Stimulated activated CD4-positive, alpha-beta T cell treated with anti-CD3 and anti-CD28 coated beads, Interleukin-4, amount 100 ng/mL, for 1 hour (primary cell): ENCODE data around the gene MIP.
"Not testable (repeated sequence)": the region's sequence is repeated elsewhere in the genome, so short reads cannot be mapped to it uniquely, and the experiment has no call there.

Source experiments
- DNase-seq: peaks from one replicate; pipeline ENCODE4 v3.0.0-alpha.2; 2020

MIP gene

DNA sequence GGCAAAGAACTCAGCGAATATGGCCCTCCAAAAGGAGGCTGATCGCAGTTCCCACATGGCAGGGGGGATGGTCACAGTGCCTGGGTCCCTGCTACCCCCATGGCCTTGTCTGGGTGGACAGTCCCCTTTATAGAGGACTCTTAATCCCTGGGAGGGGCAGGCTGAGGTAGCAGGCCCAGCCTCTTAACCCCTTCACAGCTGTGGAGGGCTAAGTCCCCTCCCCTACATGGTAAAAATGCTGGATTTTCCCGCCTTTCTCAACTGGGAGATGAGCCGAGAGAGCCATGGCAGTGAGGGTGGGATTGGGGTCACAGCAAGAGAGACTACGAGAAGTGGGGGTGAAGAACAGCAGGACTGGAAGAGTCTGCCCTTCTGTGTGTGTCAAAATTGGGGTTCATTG is at the start of gene MIP:
Gene MIP, minus strand, starts transcription at position 101 of the 400 bp plus-strand sequence. Its CDS starts 44 bp downstream, at position 57.
- DNase-seq: no peak

DNA sequence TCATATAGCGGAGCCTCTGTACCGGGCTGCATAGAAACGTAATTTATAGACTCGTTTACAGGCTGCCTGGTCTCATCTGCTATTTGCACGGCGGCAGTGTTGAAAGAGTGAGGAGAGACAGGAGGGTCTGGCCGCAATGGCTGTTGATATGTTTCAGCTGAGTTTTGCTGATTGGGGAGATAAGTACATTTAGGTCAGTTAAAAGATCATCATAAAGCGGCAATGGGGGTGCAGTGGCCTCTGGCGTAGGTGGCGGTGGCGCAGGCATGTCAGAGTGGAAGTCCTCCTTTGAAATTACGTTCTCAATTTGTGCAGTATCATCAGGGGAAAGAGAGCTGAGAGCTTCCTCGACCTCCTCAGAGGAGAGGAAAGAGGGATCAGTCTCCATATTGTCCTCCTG is 45.4 kb upstream of the MIP start:
- DNase-seq: not testable (repeated sequence)

DNA sequence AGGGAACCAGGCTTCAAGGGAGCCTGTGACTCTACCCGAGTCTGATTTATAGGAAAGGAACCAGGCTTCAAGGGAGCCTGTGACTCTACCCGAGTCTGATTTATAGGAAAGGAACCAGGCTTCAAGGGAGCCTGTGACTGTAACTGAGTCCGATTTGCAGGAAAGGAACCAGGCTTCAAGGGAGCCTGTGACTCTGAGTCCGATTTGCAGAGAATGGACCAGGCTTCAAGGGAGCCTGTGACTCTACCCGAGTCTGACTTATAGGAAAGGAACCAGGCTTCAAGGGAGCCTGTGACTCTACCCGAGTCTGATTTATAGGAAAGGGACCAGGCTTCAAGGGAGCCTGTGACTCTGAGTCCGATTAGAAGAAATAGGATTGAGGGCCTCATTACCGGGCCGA is 45.0 kb upstream of the MIP start:
- not testable (repeated sequence) for DNase-seq

DNA sequence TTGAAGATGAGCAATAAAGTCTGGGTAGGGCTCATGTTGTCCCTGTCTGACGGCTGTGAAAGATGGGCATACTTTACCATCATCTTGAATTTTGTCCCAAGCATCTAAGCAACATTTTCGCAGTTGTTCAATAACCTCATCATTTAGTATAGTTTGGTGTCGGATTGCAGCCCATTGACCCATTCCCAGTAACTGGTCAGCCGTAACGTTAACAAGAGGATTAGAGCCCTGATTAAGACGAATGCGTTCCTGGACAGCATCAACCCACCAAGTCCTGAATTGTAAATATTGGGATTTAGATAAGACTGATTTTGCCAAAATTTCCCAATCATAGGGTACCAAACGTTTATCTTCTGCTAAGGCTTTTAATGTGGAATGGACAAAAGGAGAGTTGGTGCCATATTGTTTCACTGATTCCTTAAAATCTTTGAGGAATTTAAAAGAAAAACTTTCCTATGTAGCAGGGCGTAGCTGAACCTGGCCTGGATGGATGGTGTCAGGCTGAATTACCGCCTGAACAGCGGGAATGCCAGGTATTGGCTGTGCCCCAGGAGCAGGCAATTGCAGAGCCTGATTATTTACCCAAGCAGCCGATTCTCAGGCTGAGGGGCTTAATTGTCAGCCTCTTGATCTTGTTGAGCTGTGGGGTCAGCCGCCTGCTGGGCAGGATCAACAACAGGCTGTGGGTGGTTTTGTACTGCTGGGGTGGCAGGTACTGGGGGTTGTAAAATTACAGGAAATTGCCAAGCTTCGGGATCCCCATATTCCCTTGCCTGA is 43.9 kb upstream of the MIP start:
- DNase-seq: not testable (repeated sequence)

DNA sequence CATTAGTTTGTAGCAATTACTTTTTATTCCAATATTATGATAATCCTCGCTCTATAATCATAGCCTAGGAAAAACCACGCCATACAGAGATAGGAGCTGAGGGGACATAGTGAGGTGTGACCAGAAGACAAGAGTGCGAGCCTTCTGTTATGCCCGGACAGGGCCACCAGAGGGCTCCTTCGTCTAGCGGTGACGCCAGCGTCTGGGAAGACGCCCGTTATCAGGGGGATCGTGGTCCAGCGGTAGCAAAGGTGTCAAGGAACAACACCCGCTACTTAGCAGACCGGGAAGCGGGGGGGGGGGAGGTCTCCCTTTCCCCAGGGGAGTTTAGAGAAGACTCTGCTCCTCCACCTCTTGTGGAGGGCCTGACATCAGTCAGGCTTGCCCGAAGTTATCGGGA is 42.2 kb upstream of the MIP start:
- peak; percentile 68 for DNase-seq

DNA sequence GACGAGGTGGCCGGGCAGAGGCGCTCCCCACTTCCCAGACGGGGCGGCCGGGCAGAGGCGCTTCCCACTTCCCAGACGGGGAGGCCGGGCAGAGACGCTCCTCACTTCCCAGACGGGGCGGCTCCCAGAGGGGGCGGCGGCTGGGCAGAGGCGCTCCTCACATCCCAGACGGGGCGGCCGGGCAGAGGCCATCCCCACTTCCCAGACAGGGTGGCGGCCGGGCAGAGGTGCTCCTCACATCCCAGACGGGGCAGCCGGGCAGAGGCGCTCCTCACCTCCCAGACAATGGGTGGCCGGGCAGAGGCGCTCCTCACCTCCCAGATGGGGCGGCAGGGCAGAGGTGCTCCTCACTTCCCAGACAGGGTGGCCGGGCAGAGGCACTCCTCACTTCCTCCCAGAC is 40.0 kb upstream of the MIP start:
- DNase-seq: not testable (repeated sequence)

DNA sequence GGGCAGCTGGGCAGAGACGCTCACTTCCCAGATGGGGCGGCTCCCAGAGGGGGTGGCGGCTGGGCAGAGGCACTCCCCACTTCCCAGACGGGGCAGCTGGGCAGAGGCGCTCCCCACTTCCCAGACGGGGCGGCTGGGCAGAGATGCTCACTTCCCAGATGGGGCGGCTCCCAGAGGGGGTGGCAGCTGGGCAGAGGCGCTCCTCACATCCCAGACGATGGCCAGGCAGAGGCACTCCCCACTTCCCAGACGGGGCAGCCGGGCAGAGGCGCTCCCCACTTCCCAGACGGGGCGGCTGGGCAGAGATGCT is 39.6 kb upstream of the MIP start:
- DNase-seq: not testable (repeated sequence)

DNA sequence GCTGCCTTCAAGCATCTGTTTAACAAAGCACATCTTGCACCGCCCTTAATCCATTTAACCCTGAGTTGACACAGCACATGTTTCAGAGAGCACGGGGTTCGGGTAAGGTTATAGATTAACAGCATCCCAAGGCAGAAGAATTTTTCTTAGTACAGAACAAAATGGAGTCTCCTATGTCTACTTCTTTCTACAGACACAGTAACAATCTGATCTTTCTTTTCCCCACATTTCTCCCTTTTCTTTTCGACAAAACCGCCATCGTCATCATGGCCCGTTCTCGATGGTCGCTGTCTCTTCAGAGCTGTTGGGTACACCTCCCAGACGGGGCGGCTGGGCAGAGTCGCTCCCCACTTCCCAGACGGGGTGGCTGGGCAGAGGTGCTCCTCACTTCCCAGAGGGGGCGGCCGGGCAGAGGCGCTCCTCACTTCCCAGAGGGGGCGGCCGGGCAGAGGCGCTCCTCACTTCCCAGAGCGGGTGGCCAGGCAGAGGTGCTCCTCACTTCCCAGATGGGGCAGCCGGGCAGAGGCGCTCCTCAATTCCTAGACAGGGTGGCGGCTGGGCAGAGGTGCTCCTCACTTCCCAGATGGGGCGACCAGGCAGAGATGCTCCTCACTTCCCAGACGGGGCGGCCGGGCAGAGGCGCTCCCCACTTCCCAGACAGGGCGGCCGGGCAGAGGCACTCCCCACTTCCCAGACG is 39.1 kb upstream of the MIP start:
- not testable (repeated sequence) for DNase-seq

DNA sequence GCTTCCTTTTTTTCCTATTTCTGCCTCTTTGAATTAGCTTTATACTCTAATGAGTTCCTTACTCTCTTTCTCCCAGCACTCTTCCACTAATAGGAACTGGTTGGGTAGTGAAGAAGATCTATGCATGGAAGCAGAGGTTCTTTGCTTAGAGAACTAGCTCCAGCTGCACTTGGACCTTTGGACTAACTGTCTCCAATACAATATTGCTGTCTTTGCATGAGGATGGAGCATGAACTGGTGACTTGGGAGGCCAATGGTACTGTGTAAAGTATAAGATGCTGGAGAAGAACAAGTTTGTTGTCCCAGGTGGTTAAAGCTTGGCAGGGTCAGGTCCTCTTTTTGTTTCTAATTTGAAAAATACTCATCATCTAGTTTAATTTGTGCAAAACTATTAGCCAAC is 35.9 kb upstream of the MIP start:
- DNase-seq: no peak

DNA sequence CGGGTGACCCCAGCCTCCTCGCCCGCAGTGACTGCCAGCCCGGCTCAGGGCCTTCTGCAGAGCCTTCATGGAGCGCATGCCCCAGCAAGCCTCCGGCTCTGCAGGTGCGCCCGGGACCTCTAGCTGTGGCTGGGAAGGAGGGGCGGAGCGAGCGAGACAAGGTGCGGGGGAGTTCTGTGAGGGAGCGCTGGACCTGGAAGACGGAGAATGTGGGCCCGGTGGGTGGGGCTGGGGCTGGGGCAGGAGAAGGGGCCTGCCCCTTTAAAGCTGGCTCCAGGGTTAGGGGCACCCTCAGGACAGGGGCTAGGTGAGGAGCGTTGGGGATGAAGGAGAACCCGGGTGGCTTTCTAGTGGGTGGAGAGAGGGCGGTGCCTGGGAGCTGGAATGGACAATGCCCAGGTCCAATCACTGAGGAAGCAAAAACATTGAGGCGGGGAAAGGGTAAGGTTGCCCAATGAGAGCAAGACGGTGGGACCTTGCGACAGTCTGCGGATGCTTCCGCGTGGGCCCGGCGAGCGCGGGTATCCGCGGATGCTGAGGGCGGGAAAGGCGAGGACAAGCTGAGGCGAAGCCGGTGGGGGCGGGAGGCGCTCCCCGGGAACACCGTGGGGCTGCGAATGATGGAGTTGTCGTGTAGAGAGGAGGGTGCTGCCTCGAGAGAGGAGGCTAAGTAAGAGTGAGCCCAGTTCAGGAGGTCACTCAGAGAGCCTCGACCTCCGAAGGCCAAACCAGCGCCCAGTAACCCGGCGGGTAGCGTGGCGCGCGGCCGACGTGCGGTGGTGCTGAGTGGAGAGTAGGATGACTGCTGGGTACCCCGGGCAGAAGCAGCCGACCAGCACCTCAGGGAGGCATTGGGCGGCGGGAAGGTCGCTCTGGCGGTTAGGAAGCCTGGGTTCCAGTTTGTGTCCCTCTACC is 33.8 kb upstream of the MIP start, which contains the start of gene GLS2:
Gene GLS2, minus strand, starts transcription at position 121 of the 915 bp plus-strand sequence. Its CDS starts 43 bp downstream, at position 78.
- peak; percentile 67 for DNase-seq

DNA sequence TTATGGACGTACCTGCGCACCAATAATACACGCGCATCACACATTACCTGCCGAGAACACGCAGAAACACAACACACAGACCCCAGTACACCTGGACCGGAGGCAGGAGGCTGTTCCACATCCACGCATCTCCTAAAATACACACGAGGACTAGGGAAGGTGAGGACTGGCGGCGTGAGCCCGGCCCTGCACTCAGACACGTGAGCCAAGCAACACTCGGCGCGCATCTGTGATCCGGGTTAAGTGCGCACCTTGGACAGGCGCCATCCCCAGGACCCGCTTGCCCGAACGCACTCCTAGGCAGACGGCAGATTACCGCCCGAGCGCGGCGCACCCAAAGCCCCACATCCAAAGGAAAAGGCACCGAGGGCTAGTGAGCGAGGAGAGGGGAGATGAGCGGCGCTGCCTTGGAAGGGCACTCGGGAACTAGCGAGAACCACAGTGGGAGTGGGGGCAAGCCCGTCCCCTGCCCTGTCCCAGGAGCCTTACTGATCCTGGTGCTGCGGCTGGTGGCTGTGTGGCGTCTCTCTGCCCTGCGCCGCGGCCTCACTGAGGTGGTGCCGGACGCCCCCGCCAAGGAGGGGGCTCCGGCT is 33.1 kb upstream of the MIP start:
- peak; percentile 22 for DNase-seq

DNA sequence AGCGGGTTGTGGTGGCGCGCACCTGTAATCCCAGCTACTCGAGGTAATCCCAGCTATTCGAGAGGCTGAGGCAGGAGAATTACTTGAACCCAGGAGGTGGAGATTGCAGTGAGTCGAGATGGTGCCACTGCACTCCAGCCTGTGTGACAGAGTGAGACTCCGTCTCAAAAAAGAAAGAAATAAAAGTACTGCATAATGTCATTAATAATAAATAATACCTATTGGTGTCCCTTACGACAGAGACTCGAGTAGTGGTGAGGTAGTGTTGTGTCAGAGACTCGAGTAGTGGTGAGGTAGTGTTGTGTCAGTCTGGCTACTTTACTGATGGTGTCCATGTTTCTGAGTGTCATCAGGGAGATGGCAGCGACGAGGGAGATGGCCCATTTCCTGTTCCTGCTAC is 32.2 kb upstream of the MIP start:
- DNase-seq: no peak

DNA sequence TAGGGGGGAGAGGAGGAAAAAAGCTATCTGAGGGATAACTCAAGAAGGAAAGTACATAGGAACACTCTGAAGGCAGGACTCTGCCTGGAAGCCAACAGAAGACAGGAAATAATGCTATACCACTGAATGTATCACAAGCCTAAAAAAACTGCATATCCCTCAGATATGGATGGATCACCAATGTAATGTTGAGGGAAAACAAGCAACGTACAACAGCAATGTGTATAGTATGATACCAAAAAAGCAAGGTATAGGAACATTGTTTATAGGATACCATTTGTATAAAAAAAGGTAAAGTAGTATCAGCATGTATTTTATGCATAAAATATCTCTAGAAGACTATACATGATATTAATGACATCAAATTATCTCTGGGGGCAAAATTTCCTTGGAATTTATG is 30.1 kb upstream of the MIP start:
- DNase-seq: no peak

DNA sequence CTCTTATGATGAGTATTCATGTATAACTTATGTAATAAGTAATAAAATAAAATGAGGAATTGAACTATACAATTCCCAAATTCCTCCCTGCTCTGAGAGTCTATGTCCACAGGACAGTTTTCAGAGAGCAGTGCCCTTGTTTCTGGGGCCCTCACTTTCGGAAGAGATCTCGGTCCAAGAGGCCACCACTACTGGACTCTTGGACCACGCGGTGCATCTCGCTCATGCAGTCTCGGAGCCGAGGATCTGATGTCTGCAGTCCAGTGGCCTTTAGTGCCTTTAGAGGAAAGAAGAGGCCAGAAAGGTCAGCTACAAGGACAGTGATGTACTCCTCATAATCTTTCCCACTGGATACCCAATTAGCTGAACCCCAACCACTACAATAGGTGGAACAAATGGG is 25.2 kb upstream of the MIP start:
- no peak for DNase-seq

DNA sequence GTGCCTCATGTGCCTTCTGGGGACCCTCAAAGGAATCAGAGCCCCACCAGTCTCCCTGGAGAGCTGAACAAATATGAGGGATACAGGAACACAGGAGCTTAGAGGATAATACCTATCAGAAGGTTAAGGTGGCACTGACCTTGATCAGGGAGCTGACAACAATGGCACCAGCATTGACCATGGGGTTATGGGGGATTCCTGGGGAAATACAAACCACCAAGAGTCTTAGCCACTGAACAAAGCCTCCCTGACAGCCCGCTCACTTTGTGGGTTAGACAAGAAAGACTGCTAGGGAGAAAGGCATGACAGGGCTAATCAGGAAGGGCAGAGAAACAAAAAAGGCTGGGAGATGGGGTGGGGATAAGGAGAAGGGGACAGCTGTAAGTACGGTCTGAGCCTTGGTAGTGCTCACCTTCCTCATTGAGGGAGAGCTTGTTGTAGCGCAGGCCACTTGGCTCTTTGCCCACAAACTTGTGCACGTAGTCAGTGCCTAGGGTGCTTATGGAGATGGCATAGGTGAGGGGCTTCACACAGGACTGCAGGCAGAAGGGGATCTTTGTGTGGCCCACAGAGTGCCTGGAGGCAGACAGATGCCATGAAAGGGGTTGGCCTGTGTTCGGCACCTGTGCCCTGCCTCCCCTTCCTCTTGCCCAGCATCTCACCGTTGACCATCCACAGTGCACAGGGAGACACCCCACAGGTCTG is 23.2 kb upstream of the MIP start:
- no peak for DNase-seq

DNA sequence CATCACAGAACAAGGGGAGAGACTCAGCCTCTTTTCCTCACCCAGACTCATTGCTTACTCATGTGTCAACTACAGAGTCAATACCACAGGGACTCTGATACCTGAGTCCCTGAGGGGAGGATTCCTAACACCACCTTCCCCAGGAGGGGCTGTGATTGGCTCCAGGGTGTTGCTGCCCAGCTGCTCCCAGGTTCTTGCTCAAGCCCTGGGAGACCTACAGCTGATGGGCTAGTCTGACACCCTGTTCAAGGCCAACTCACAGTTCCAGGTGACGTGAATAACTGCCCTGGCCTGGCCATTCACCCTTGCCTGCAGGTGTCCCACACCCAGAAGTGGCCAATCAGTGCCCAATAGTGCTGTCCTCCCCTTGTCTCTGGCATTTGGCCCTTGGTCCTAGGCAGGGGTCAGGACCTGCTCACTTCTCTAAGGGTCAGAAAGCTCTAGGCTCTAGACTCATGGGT is 22.5 kb upstream of the MIP start:
- DNase-seq: no peak

DNA sequence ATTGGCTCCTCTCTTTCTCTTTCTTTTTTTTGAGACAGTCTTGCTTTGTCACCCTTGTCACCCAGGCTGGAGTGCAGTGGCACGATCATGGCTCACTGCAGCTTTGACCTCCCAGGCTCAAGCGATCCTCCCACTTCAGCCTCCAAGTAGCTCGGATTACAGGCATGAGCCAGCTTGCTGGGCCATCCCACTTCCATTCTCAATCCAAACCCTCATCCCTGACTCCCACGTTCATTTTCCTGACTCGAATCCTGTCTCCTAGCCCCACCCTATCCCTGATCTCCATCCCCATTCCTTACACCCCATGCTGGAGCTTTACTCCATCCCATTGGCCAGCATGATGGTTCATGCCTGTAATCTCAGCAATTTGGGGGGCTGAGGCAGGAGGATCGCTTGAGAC is 21.7 kb upstream of the MIP start:
- no peak for DNase-seq

DNA sequence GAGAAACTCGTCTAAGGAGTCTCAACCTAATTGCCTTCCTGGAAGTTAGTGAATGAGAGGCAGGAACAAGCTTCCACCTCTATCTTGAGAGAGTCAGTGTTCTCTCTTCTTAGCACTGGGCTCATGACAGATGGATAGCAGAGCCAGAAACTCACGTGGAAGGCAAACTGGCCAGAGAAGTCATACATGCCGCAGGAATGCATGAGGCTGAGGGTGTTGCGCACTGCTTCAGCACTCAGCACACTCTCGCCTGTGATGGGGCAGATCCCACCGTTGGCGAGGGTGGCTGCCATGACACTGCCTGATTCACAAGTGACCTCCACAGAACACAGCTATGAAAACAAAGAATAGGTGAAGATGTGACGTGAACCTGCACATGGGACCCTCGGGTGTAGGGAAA is 19.9 kb upstream of the MIP start:
- no peak for DNase-seq

DNA sequence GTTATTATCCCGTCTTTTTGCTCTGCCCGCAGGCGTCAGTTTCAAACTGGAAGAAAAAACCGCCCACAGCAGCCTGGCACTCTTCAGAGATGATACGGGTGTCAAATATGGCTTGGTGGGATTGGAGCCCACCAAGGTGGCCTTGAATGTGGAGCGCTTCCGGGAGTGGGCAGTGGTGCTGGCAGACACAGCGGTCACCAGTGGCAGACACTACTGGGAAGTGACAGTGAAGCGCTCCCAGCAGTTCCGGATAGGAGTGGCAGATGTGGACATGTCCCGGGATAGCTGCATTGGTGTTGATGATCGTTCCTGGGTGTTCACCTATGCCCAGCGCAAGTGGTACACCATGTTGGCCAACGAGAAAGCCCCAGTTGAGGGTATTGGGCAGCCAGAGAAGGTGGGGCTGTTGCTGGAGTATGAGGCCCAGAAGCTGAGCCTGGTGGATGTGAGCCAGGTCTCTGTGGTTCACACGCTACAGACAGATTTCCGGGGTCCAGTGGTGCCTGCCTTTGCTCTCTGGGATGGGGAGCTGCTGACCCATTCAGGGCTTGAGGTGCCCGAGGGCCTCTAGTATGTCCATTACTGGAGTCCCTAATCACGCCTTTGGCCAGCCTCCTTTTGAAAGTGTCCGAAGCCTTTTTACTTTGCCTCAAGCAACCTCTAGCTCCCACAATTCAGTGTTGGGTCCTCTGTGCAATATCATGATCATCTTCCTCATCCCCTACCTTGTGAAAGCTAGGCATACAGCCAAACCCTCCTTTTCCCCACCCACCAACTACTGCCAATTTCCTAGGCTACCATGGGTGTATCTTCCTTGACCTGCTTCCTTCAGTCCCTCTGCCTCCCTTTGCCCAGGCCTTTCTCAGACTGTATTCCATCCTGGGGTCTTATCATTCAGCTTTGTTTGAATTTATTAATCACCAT is 14.8 kb upstream of the MIP start:
- no peak for DNase-seq

DNA sequence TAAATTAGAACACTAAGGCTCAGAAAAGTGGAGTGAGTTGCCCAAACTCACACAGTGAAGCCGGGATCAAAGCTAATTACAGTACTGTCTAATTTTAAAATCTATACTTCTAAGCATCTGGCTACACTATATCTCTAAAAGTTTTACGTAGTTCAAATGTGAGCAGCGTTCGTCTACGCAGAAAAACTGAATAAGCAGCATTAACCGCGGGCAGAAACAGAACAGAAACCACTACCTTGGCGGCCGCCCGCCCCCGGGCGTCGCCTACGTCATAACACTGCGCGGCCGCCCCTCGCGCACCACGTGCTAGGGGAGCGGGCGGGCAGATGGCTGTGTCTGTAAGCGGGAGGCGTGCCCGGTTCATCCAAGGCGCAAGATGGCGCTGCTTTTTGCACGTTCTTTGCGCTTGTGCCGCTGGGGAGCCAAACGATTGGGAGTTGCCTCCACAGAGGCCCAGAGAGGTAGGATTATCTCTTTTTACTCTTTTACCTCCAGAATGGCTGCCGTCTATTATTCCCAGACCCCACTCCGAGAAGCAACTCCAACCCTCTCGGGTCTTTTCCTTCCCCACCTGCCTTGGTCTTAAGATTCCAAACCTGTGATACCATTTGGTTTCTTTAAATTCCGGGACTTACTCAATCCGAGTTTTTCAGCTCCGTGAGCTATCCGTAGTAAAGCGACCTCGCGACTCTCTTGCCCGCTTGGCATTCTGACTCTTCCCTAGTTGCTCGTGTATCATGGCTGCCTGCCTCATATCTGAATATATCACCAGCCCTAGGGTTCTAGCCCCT is 14.0 kb upstream of the MIP start, which contains the start of gene SPRYD4:
Gene SPRYD4, plus strand, starts transcription at position 363 of the 791 bp plus-strand sequence. Its CDS starts 14 bp downstream, at position 377.
- peak; percentile 92 for DNase-seq
